ENCODE data around the gene ANKRD42. TPM values are rescaled to one million over a fixed set of nuclear protein-coding genes. Genes with fewer than 3 reads are reported as not detected.

The ANKRD42 gene
- total RNA-seq, 2 donors from 2014 or later: 8.0 to 8.2 TPM

- no peak overlapping the region for H3K9ac ChIP-seq (ENCODE audit: low read depth in 2 of 2, low read length in 2 of 2)
- DNase-seq: no peak
- H3K27me3 ChIP-seq: no peaks in the 10 kb centered on the region
- intact Hi-C loops (cut with DNase I): no loop called here
- no peaks in the 10 kb centered on the region for H3K9me3 ChIP-seq
- H3K36me3 ChIP-seq: peaks cover 13% of the 10 kb centered on the region
- H3K27ac ChIP-seq: no peak overlapping the region
- TF ChIP-seq, protein P1, sequence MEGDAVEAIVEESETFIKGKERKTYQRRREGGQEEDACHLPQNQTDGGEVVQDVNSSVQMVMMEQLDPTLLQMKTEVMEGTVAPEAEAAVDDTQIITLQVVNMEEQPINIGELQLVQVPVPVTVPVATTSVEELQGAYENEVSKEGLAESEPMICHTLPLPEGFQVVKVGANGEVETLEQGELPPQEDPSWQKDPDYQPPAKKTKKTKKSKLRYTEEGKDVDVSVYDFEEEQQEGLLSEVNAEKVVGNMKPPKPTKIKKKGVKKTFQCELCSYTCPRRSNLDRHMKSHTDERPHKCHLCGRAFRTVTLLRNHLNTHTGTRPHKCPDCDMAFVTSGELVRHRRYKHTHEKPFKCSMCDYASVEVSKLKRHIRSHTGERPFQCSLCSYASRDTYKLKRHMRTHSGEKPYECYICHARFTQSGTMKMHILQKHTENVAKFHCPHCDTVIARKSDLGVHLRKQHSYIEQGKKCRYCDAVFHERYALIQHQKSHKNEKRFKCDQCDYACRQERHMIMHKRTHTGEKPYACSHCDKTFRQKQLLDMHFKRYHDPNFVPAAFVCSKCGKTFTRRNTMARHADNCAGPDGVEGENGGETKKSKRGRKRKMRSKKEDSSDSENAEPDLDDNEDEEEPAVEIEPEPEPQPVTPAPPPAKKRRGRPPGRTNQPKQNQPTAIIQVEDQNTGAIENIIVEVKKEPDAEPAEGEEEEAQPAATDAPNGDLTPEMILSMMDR (IDR thresholded peaks at IDR 0.05): no peak
- peaks cover 2% of the 10 kb centered on the region for H3K4me1 ChIP-seq
- H3K4me3 ChIP-seq: no peak overlapping the region
Measured at GRCh38 chr11:83175815-83176214, 17.7 kb upstream of the ANKRD42 start.

DNA sequence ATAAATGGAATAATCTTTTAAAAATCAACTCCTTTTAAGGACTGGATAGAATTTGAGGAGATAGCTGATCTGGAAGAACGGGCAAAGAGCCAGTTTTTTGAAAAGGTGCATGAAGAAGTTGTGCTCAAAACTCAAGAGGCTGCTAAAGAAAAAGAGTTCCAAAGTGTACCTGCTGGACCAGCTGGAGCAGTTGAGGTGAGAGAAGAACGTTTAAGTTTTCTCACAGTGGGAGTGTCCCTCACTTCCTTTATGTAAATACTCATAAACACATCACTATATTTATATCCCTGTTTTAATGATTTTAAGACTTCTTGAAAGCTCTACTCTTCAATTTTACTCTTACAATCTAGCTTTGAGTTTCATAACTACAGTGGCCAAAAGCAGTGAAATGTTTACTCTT, 11.7 kb upstream of the ANKRD42 start:
- Histone ChIP-seq H3K4me1 (no peaks in the 10 kb centered on the region), H3K36me3 (peaks cover 23% of the 10 kb centered on the region), H3K9me3 (no peaks in the 10 kb centered on the region), H3K9ac (ENCODE audit: low read depth in 2 of 2, low read length in 2 of 2) (no peak overlapping the region), H3K27ac (no peak overlapping the region), H3K27me3 (no peaks in the 10 kb centered on the region), H3K4me3 (no peak overlapping the region)
- TF ChIP-seq, protein P1 (IDR thresholded peaks at IDR 0.05): no peak
- DNase-seq: no peak
- intact Hi-C loops (cut with DNase I): no loop called here

DNA sequence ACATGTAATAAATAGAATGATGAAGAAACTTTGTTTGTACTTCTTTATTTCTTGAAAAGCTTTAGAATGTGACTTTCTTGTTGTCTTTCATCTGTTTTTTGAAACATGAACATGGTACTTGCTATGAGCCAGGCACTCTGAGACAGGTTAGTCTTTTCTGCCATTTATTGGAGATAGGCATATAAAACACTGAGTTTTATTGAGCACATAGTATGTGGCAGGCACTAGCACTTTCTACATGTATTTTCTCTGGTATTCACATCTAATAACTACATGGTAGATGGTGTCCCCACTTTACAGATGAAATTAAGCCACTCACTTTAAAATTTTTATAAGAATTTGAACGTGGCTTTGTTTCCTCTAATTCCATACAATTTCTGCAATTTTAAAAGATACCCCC, 7.7 kb upstream of the ANKRD42 start:
- H3K36me3 ChIP-seq: peaks cover 9% of the 10 kb centered on the region

DNA sequence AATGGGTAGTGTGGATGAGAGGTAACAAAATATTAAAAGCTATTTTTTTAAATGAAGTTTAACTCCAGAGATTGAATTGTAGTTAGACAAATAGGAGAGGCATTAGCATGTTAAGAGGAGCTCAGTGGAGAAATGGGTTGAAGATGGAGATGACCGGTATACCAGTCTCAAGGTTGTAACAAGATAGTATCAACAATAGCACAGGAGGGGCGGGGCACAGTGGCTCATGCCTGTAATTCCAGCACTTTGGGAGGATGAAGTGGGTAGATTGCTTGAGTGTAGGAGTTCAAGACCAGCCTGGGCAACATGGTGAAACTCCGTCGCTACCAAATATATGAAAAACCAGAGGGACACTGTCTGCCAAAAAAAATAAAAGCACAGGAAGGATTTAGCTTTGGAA, 6.0 kb upstream of the ANKRD42 start:
- no peak for DNase-seq
- TF ChIP-seq, protein P1 (IDR thresholded peaks at IDR 0.05): no peak
- Histone ChIP-seq H3K9me3 (no peaks in the 10 kb centered on the region), H3K9ac (ENCODE audit: low read depth in 2 of 2, low read length in 2 of 2) (no peak overlapping the region), H3K27me3 (no peaks in the 10 kb centered on the region), H3K4me3 (no peak overlapping the region), H3K4me1 (no peaks in the 10 kb centered on the region), H3K36me3 (peaks cover 9% of the 10 kb centered on the region), H3K27ac (no peak overlapping the region)
- intact Hi-C loops (cut with DNase I): no loop called here

More for the DNA sequence above, 7.7 kb upstream of the ANKRD42 start:
- H3K27me3 ChIP-seq: no peaks in the 10 kb centered on the region
- no peaks in the 10 kb centered on the region for H3K4me1 ChIP-seq
- DNase-seq: no peak
- intact Hi-C loops (cut with DNase I): no loop called here
- H3K9me3 ChIP-seq: no peaks in the 10 kb centered on the region
- H3K9ac ChIP-seq (ENCODE audit: low read depth in 2 of 2, low read length in 2 of 2): no peak overlapping the region
- TF ChIP-seq, protein P1 (IDR thresholded peaks at IDR 0.05): no peak
- H3K4me3 ChIP-seq: no peak overlapping the region
- H3K27ac ChIP-seq: no peak overlapping the region

- H3K9ac ChIP-seq (ENCODE audit: low read depth in 2 of 2, low read length in 2 of 2): no peak overlapping the region
- H3K9me3 ChIP-seq: no peaks in the 10 kb centered on the region
- intact Hi-C loops (cut with DNase I): loop anchor here (10.0 kb wide), 1 partner anchor 117 kb away; the partner anchor contains the start of gene RAB30
- no peak overlapping the region for H3K4me3 ChIP-seq
- TF ChIP-seq, protein P1 (IDR thresholded peaks at IDR 0.05): no peak
- H3K36me3 ChIP-seq: no peaks in the 10 kb centered on the region
- no peak overlapping the region for H3K27ac ChIP-seq
- no peaks in the 10 kb centered on the region for H3K4me1 ChIP-seq
- no peak for DNase-seq
- no peaks in the 10 kb centered on the region for H3K27me3 ChIP-seq
Measured at GRCh38 chr11:83191491-83191890, 2.0 kb upstream of the ANKRD42 start.

All from colonic mucosa (tissue), 4 donors.